Measurements from ENCODE around the gene SON.

- TF ChIP-seq, protein P1, sequence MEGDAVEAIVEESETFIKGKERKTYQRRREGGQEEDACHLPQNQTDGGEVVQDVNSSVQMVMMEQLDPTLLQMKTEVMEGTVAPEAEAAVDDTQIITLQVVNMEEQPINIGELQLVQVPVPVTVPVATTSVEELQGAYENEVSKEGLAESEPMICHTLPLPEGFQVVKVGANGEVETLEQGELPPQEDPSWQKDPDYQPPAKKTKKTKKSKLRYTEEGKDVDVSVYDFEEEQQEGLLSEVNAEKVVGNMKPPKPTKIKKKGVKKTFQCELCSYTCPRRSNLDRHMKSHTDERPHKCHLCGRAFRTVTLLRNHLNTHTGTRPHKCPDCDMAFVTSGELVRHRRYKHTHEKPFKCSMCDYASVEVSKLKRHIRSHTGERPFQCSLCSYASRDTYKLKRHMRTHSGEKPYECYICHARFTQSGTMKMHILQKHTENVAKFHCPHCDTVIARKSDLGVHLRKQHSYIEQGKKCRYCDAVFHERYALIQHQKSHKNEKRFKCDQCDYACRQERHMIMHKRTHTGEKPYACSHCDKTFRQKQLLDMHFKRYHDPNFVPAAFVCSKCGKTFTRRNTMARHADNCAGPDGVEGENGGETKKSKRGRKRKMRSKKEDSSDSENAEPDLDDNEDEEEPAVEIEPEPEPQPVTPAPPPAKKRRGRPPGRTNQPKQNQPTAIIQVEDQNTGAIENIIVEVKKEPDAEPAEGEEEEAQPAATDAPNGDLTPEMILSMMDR (IDR thresholded peaks at IDR 0.05), result no peak
- TF ChIP-seq POLR2A (IDR thresholded peaks at IDR 0.05), result no peak
These were observed 3.2 kb downstream of the SON start for GRCh38 chr21:33546086-33546485.
